HEK293 (cell line): Measurements from ENCODE around the gene CNBP.

Experiments used
- CTCF ChIA-PET: fragments of 350-600 bp; formaldehyde crosslinking; extraction: SDS; loops from one replicate; lab custom pipeline; 2021; ENCODE audit warnings: antibody characterized with exemption; lab: Yijun Ruan, JAX
- POLR2A ChIA-PET: fragments of 300-600 bp; formaldehyde crosslinking; extraction: SDS; loops from one replicate; lab custom pipeline; 2020; ENCODE audit warnings: antibody characterized with exemption, inconsistent platforms; lab: Yijun Ruan, JAX
- H3K27ac ChIP-seq: fragments of 200-500 bp; sonication (Bioruptor generic); 2 replicates; pipeline ENCODE4 v1.5.1; 2014; ENCODE audit warnings: low read depth, low read length, control low read depth, inconsistent platforms; ENCODE audit errors: extremely low read depth
- H3K36me3 ChIP-seq, 2 experiments: fragments of 200-500 bp in 1 of 2; sonication (Bioruptor generic) in 1 of 2; 1 replicate in 1 of 2; 2 replicates in 1 of 2; pipeline ENCODE4 v1.5.1; 2014 to 2017; ENCODE audit warnings: inconsistent platforms in 2 of 2, low read length in 2 of 2; ENCODE audit not compliant: control insufficient read depth in 2 of 2, insufficient read depth in 1 of 2
- H3K4me1 ChIP-seq: fragments of 200-500 bp; sonication (Bioruptor generic); 2 replicates; pipeline ENCODE4 v1.5.1; 2014; ENCODE audit warnings: mild to moderate bottlenecking, low read length, inconsistent platforms; ENCODE audit not compliant: control insufficient read depth, insufficient read depth
- H3K4me3 ChIP-seq: 2 replicates; pipeline ENCODE4 v1.5.1; 2011; ENCODE audit warnings: low read depth, mild to moderate bottlenecking, control low read depth, low read length, moderate library complexity
- H3K9me3 ChIP-seq: fragments of 200-500 bp; sonication (Bioruptor generic); 2 replicates; pipeline ENCODE4 v1.5.1; 2014; ENCODE audit warnings: low read depth, low read length, inconsistent platforms; ENCODE audit not compliant: control insufficient read depth, insufficient read depth
- BCL11B ChIP-seq: fragments of 450-650 bp; formaldehyde crosslinking; IDR thresholded peaks from 2 replicates; pipeline ENCODE4 v1.5.1; 2016; ENCODE audit warnings: low read depth, missing biosample characterization, missing genetic modification characterization
- GLIS1 ChIP-seq: fragments of 450-650 bp; formaldehyde crosslinking; IDR thresholded peaks from 2 replicates; pipeline ENCODE4 v1.5.1; 2016; ENCODE audit warnings: missing biosample characterization, missing genetic modification characterization
- HOXA7 ChIP-seq: sonication (generic); formaldehyde crosslinking; IDR thresholded peaks from 2 replicates; pipeline ENCODE4 v1.8.1; 2022; ENCODE audit warnings: missing genetic modification reagents, borderline replicate concordance
- MEIS1 ChIP-seq: sonication (generic); formaldehyde crosslinking; IDR thresholded peaks from 2 replicates; pipeline ENCODE4 v1.8.1; 2022; ENCODE audit warnings: missing genetic modification reagents, mild to moderate bottlenecking, borderline replicate concordance
- OSR2 ChIP-seq: fragments of 450-650 bp; formaldehyde crosslinking; IDR thresholded peaks from 2 replicates; pipeline ENCODE4 v1.5.1; 2016; ENCODE audit warnings: missing biosample characterization, missing genetic modification characterization
- PRDM1 ChIP-seq: fragments of 450-650 bp; formaldehyde crosslinking; IDR thresholded peaks from 2 replicates; pipeline ENCODE4; 2016; ENCODE audit warnings: missing biosample characterization, missing genetic modification characterization
- PRDM10 ChIP-seq: fragments of 450-650 bp; formaldehyde crosslinking; IDR thresholded peaks from 2 replicates; pipeline ENCODE4 v1.5.1; 2016; ENCODE audit warnings: missing biosample characterization, missing genetic modification characterization
- RBAK ChIP-seq: fragments of 450-650 bp; formaldehyde crosslinking; IDR thresholded peaks from 2 replicates; pipeline ENCODE4 v1.5.1; 2016; ENCODE audit warnings: missing biosample characterization, missing genetic modification characterization
- ZBTB11 ChIP-seq: fragments of 450-650 bp; formaldehyde crosslinking; conservative IDR thresholded peaks from 2 replicates; pipeline ENCODE4 v1.5.1; 2016; ENCODE audit warnings: low read depth, missing biosample characterization, missing genetic modification characterization
- ZBTB8A ChIP-seq: fragments of 450-650 bp; formaldehyde crosslinking; IDR thresholded peaks from 2 replicates; pipeline ENCODE4 v1.5.1; 2016; ENCODE audit warnings: missing biosample characterization, missing genetic modification characterization
- ZFP37 ChIP-seq: fragments of 450-650 bp; formaldehyde crosslinking; IDR thresholded peaks from 2 replicates; pipeline ENCODE4 v1.5.1; 2016; ENCODE audit warnings: missing biosample characterization, missing genetic modification characterization
- ZNF132 ChIP-seq: fragments of 450-650 bp; formaldehyde crosslinking; IDR thresholded peaks from 2 replicates; pipeline ENCODE4 v1.5.1; 2017; ENCODE audit warnings: missing biosample characterization, missing genetic modification characterization, borderline replicate concordance
- ZNF146 ChIP-seq: fragments of 450-650 bp; formaldehyde crosslinking; IDR thresholded peaks from 2 replicates; pipeline ENCODE4 v1.5.1; 2016; ENCODE audit warnings: missing biosample characterization, missing genetic modification characterization
- ZNF157 ChIP-seq: fragments of 450-650 bp; formaldehyde crosslinking; IDR thresholded peaks from 2 replicates; pipeline ENCODE4 v1.5.1; 2016; ENCODE audit warnings: missing biosample characterization, missing genetic modification characterization
- ZNF366 ChIP-seq: fragments of 450-650 bp; formaldehyde crosslinking; conservative IDR thresholded peaks from 2 replicates; pipeline ENCODE4 v1.5.1; 2016; ENCODE audit warnings: missing biosample characterization, missing genetic modification characterization
- ZNF571 ChIP-seq: fragments of 450-650 bp; formaldehyde crosslinking; IDR thresholded peaks from 2 replicates; pipeline ENCODE4 v1.5.0; 2017; ENCODE audit warnings: missing biosample characterization, missing genetic modification characterization
- ZNF585B ChIP-seq: fragments of 450-650 bp; formaldehyde crosslinking; IDR thresholded peaks from 2 replicates; pipeline ENCODE4 v1.5.1; 2016; ENCODE audit warnings: missing biosample characterization, missing genetic modification characterization
- ZNF600 ChIP-seq: fragments of 450-650 bp; formaldehyde crosslinking; IDR thresholded peaks from 2 replicates; pipeline ENCODE4 v1.5.1; 2016; ENCODE audit warnings: missing biosample characterization, missing genetic modification characterization
- ZNF629 ChIP-seq: fragments of 450-650 bp; formaldehyde crosslinking; IDR thresholded peaks from 2 replicates; pipeline ENCODE4 v1.5.1; 2017; ENCODE audit warnings: missing biosample characterization, missing genetic modification characterization
- ZNF660 ChIP-seq: fragments of 450-650 bp; IDR thresholded peaks from 2 replicates; pipeline ENCODE4 v1.5.1; 2018; ENCODE audit warnings: missing biosample characterization, mild to moderate bottlenecking, missing genetic modification characterization
- ZNF664 ChIP-seq: fragments of 450-650 bp; formaldehyde crosslinking; IDR thresholded peaks from 2 replicates; pipeline ENCODE4 v1.5.1; 2016; ENCODE audit warnings: missing biosample characterization, missing genetic modification characterization
- TF ChIP-seq, protein P1 (sequence below): fragments of 450-650 bp; formaldehyde crosslinking; IDR thresholded peaks from 2 replicates; pipeline ENCODE4 v1.5.1; 2017; ENCODE audit warnings: missing biosample characterization, missing genetic modification characterization
- TF ChIP-seq, protein P2 (sequence below): fragments of 450-650 bp; formaldehyde crosslinking; IDR thresholded peaks from 2 replicates; pipeline ENCODE4 v1.5.1; 2016; ENCODE audit warnings: missing biosample characterization, missing genetic modification characterization

CNBP gene

DNA sequence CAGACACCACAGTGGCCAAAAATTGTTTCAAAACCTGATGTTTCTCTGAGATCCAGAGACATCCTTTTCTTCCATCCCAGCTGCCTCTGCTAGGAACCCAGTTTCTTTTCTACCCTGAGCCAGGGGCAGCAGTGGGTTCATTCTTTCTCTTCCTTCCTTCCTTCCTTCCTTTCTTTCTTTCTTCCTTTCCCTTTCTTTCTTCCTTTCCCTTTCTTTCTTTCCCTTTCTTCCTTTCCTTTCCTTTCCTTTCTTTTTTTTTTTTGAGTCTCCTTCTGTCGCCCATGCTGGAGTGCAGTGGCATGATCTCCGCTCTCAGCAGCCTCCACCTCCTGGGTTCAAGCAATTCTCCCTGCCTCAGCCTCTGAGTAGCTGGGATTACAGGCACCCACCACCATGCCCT is 35.0 kb upstream of the CNBP start:
- Histone ChIP-seq H3K4me1 (no peaks in the 10 kb centered on the region), H3K36me3 (no peaks in the 10 kb centered on the region), H3K9me3 (no peaks in the 10 kb centered on the region), H3K4me3 (no peak overlapping the region), H3K27ac (no peak overlapping the region)
- CTCF ChIA-PET, result interaction anchor here (0.7 kb wide), 1 partner anchor 104 kb away, joined by 3 read pairs; no protein-coding TSS in a partner anchor
- POLR2A ChIA-PET, result no interaction called here
- no peak for TF ChIP-seq MEIS1 (CRISPR knock-in tag)
- TF ChIP-seq PRDM1, result peak; percentile 100
- peak; percentile 60 for TF ChIP-seq ZNF366 (tag by site-specific recombination)

DNA sequence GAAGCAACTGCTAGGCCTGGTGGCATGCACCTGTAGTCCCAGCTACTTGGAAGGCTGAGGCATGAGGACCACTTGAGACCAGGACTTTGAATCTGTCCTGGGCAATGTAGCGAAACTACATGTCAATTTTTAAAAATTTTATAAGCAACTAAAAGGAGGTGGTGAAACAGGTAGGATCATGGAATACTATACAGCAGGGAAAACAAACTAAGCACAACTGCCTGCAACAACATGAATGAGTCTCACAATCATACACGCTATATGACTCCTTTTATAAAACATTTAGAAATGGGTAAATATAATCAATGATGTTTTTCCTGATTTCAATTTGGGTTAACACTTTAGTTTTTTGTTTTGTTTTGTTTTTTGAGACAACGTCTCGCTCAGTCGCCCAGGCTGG is 29.5 kb upstream of the CNBP start:
- ChIA-PET CTCF (interaction anchor here (0.6 to 0.7 kb wide), 4 partner anchors 12 to 185 kb away, joined by 3 to 4 read pairs (median 3); no protein-coding TSS in a partner anchor), POLR2A (no interaction called here)
- no peak for TF ChIP-seq ZNF660 (tag by site-specific recombination)
- TF ChIP-seq ZNF664, result no peak
- peak; percentile 55; the same call in 1 of the 2 replicates for TF ChIP-seq ZNF146 (tag by site-specific recombination)
- TF ChIP-seq, protein P1, sequence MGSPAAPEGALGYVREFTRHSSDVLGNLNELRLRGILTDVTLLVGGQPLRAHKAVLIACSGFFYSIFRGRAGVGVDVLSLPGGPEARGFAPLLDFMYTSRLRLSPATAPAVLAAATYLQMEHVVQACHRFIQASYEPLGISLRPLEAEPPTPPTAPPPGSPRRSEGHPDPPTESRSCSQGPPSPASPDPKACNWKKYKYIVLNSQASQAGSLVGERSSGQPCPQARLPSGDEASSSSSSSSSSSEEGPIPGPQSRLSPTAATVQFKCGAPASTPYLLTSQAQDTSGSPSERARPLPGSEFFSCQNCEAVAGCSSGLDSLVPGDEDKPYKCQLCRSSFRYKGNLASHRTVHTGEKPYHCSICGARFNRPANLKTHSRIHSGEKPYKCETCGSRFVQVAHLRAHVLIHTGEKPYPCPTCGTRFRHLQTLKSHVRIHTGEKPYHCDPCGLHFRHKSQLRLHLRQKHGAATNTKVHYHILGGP (tag by site-specific recombination), result no peak
- TF ChIP-seq BCL11B (tag by site-specific recombination), result no peak
- no peak for TF ChIP-seq ZNF132 (tag by site-specific recombination)

GRCh38 chr3:129211772-129212171 is 28.1 kb upstream of the CNBP start:
- Histone ChIP-seq H3K36me3 (no peaks in the 10 kb centered on the region), H3K9me3 (no peaks in the 10 kb centered on the region), H3K27ac (peak overlapping the region; percentile 47), H3K4me1 (peaks cover 5% of the 10 kb centered on the region; the same call in 1 of the 2 replicates), H3K4me3 (no peak overlapping the region)
- POLR2A ChIA-PET, result interaction anchor here (0.5 to 1.2 kb wide), 2 partner anchors 13 to 16 kb away, joined by 3 to 5 read pairs; no protein-coding TSS in a partner anchor
- CTCF ChIA-PET, result interaction anchor here (0.6 kb wide), 2 partner anchors 13 to 67 kb away, joined by 3 to 4 read pairs; no protein-coding TSS in a partner anchor
- no peak for TF ChIP-seq ZFP37 (tag by site-specific recombination)
- peak; percentile 48 for TF ChIP-seq PRDM10 (tag by site-specific recombination)
- no peak for TF ChIP-seq HOXA7 (CRISPR knock-in tag)
- TF ChIP-seq, protein P2, sequence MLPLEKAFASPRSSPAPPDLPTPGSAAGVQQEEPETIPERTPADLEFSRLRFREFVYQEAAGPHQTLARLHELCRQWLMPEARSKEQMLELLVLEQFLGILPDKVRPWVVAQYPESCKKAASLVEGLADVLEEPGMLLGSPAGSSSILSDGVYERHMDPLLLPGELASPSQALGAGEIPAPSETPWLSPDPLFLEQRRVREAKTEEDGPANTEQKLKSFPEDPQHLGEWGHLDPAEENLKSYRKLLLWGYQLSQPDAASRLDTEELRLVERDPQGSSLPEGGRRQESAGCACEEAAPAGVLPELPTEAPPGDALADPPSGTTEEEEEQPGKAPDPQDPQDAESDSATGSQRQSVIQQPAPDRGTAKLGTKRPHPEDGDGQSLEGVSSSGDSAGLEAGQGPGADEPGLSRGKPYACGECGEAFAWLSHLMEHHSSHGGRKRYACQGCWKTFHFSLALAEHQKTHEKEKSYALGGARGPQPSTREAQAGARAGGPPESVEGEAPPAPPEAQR (tag by site-specific recombination), result no peak
- TF ChIP-seq ZNF585B, result no peak
- TF ChIP-seq ZNF571 (tag by site-specific recombination), result no peak
- TF ChIP-seq ZBTB11 (tag by site-specific recombination), result no peak
- no peak for TF ChIP-seq OSR2 (tag by site-specific recombination)
- no peak for TF ChIP-seq ZBTB8A (tag by site-specific recombination)
- TF ChIP-seq ZNF157 (tag by site-specific recombination), result no peak
- TF ChIP-seq ZNF600, result peak; percentile 54; the same call in 1 of the 2 replicates
- no peak for TF ChIP-seq RBAK (tag by site-specific recombination)
- no peak for TF ChIP-seq BCL11B (tag by site-specific recombination)
- peak; percentile 69 for TF ChIP-seq GLIS1 (tag by site-specific recombination)
- no peak for TF ChIP-seq ZNF629

More for the DNA sequence above, 29.5 kb upstream of the CNBP start:
- Histone ChIP-seq H3K4me1 (peaks cover 5% of the 10 kb centered on the region; the same call in 1 of the 2 replicates), H3K9me3 (no peaks in the 10 kb centered on the region), H3K4me3 (no peak overlapping the region), H3K27ac (no peak overlapping the region), H3K36me3 (no peaks in the 10 kb centered on the region)
